Lung (tissue), 16 donors: ENCODE data around the gene KRTAP5-8. TPM values are rescaled to one million over a fixed set of nuclear protein-coding genes. Genes with fewer than 3 reads are reported as not detected.
"Not testable (repeated sequence)": the region's sequence is repeated elsewhere in the genome, so short reads cannot be mapped to it uniquely, and the experiment has no call there.

Source experiments
- ATAC-seq: fragments of 200-7000 bp; cut with Tn5 transposase; one replicate; pipeline ENCODE4 v1.9.1; 2020; ENCODE audit warnings: moderate number of reproducible peaks; ENCODE audit not compliant: insufficient read depth, low FRiP score
- DNase-seq, 3 donors: peaks; one replicate each; pipeline ENCODE4 v3.0.0-alpha.2; 2013 to 2017
- H3K27ac ChIP-seq, 2 donors: one replicate each; pipeline ENCODE4 v1.5.1; 2013; ENCODE audit warnings: mild to moderate bottlenecking in 2 of 2, moderate library complexity in 2 of 2, control low read depth in 1 of 2, inconsistent platforms in 1 of 2, low read depth in 1 of 2, low read length in 1 of 2
- H3K27me3 ChIP-seq, 3 donors: one replicate each; pipeline ENCODE4 v1.5.1; 2013; ENCODE audit warnings: low read length in 2 of 3; ENCODE audit not compliant: control insufficient read depth in 3 of 3, insufficient read depth in 3 of 3
- H3K36me3 ChIP-seq, 4 donors: one replicate each; pipeline ENCODE4 v1.5.1; 2013; ENCODE audit warnings: low read length in 4 of 4, mild to moderate bottlenecking in 1 of 4, moderate library complexity in 1 of 4; ENCODE audit not compliant: control insufficient read depth in 4 of 4, insufficient read depth in 4 of 4
- H3K4me1 ChIP-seq, 5 donors: one replicate each; pipeline ENCODE4 v1.5.1; 2013; ENCODE audit warnings: low read length in 5 of 5, mild to moderate bottlenecking in 2 of 5, moderate library complexity in 1 of 5; ENCODE audit not compliant: control insufficient read depth in 5 of 5, insufficient read depth in 5 of 5
- H3K4me3 ChIP-seq: one replicate; pipeline ENCODE4 v1.5.1; 2013; ENCODE audit warnings: mild to moderate bottlenecking, control low read depth, moderate library complexity
- H3K9ac ChIP-seq, 2 donors: one replicate each; pipeline ENCODE4 v1.5.1; 2013; ENCODE audit warnings: low read length in 2 of 2, control low read depth in 1 of 2; ENCODE audit not compliant: insufficient read depth in 1 of 2
- H3K9me3 ChIP-seq, 4 donors: one replicate each; pipeline ENCODE4 v1.5.1; 2013; ENCODE audit warnings: low read length in 3 of 4, mild to moderate bottlenecking in 1 of 4, moderate library complexity in 1 of 4; ENCODE audit not compliant: control insufficient read depth in 4 of 4, insufficient read depth in 3 of 4
- WGBS, 2 donors: extraction: QIAGEN DNeasy Blood & Tissue Kit; methylation state at CpG; one replicate each; pipeline ENCODE4 v1.1.7; 2013; 5-methylcytosine and 5-hydroxymethylcytosine counted together
- long read RNA-seq, 5 donors: transcript quantifications; one replicate each; lab custom pipeline, GENCODE V29; 2026
- polyA plus RNA-seq, 2 donors: library from polyadenylated mRNA; stranded (reverse); fragments of 200-250 nt; gene quantifications; one replicate each; pipeline ENCODE4 v1.2.1, GENCODE V29; 2013
- total RNA-seq, 2 donors: library from RNA; depleted of rRNA in 1 of 2; stranded (reverse); fragments of >200 nt in 1 of 2; gene quantifications; one replicate each; pipeline ENCODE4 v1.2.1, GENCODE V29; 2014 to 2021
- TF ChIP-seq, protein P1 (sequence below): IDR thresholded peaks from 2 replicates; pipeline ENCODE4 v1.5.1; 2012; ENCODE audit warnings: mild to moderate bottlenecking; ENCODE audit errors: control extremely low read depth, extremely low read depth
- donor health status: control.
- donor health status: control.
- donor health status: Bipolar disorder and iron deficiency.
- donor health status: healthy.
- donor health status: DM: yes; HTN: yes; CAD: no.

The KRTAP5-8 gene
- total RNA-seq (under 1 TPM in 1 of 2 donors, not detected in 1; 0.34 TPM), polyA plus RNA-seq (under 1 TPM; 0.03 to 0.20 TPM)
- long read RNA-seq, donor 1 = 0 reads
- long read RNA-seq, donor 2 = 0 reads
- long read RNA-seq, donor 3 = 0 reads
- long read RNA-seq, donor 4 = 0 reads
- long read RNA-seq, donor 5 = 0 reads

DNA sequence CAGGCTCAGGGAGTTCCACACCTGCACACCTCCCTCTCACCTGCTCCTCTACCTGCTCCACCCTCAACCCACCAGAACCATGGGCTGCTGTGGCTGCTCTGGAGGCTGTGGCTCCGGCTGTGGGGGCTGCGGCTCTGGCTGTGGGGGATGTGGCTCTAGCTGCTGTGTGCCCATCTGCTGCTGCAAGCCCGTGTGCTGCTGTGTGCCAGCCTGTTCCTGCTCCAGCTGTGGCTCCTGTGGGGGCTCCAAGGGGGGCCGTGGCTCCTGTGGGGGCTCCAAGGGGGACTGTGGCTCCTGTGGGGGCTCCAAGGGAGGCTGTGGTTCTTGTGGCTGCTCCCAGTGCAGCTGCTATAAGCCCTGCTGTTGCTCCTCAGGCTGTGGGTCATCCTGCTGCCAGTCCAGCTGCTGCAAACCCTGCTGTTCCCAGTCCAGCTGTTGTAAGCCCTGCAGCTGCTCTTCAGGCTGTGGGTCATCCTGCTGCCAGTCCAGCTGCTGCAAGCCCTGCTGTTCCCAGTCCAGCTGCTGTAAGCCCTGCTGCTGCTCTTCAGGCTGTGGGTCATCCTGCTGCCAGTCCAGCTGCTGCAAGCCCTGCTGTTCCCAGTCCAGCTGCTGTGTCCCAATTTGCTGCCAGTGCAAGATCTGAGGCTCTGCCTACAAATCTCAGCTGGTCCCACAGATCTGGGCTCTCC is at the start of gene KRTAP5-8:
Gene KRTAP5-8, plus strand, starts transcription at position 49 of the 689 bp plus-strand sequence. Its CDS starts 31 bp downstream, at position 80.
- H3K9me3 ChIP-seq, H3K27me3 ChIP-seq, H3K27ac ChIP-seq, H3K36me3 ChIP-seq, H3K4me3 ChIP-seq, H3K9ac ChIP-seq, ATAC-seq, H3K4me1 ChIP-seq: not testable (repeated sequence)
- WGBS, 2 donors = 52 to 66% methylated on average over 4 of the region's 4 CpGs
- DNase-seq = peak; percentile 26 to 54 (median 45)

- peak overlapping the region in 1 of 2 donors; percentile 20 for H3K27ac ChIP-seq
- ATAC-seq (no peak), DNase-seq (peak; percentile 35 to 41 (median 35))
- 79 to 81% methylated on average over 6 of the region's 6 CpGs for WGBS, 2 donors
- H3K4me1 ChIP-seq = peaks cover 0 to 23% (median 10%) of the 10 kb centered on the region in 5 donors
- TF ChIP-seq, protein P1, sequence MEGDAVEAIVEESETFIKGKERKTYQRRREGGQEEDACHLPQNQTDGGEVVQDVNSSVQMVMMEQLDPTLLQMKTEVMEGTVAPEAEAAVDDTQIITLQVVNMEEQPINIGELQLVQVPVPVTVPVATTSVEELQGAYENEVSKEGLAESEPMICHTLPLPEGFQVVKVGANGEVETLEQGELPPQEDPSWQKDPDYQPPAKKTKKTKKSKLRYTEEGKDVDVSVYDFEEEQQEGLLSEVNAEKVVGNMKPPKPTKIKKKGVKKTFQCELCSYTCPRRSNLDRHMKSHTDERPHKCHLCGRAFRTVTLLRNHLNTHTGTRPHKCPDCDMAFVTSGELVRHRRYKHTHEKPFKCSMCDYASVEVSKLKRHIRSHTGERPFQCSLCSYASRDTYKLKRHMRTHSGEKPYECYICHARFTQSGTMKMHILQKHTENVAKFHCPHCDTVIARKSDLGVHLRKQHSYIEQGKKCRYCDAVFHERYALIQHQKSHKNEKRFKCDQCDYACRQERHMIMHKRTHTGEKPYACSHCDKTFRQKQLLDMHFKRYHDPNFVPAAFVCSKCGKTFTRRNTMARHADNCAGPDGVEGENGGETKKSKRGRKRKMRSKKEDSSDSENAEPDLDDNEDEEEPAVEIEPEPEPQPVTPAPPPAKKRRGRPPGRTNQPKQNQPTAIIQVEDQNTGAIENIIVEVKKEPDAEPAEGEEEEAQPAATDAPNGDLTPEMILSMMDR = no peak
- H3K36me3 ChIP-seq = peaks cover 0 to 46% (median 24%) of the 10 kb centered on the region in 4 donors
- no peak overlapping the region for H3K4me3 ChIP-seq
- H3K9me3 ChIP-seq = peaks cover 0 to 1% (median 0%) of the 10 kb centered on the region in 4 donors
- H3K27me3 ChIP-seq = no peaks in the 10 kb centered on the region
- H3K9ac ChIP-seq = no peak overlapping the region
Observed at GRCh38 chr11:71488681-71489270, 49.0 kb upstream of the KRTAP5-8 start.

- H3K27ac ChIP-seq = no peak overlapping the region
- no peak overlapping the region for H3K9ac ChIP-seq
- DNase-seq = peak in 1 of 3 donors; percentile 17
- peaks cover 0 to 1% (median 0%) of the 10 kb centered on the region in 4 donors for H3K9me3 ChIP-seq
- no peak for ATAC-seq
- WGBS, 2 donors = 71 to 82% methylated on average over 15 of the region's 15 CpGs
- TF ChIP-seq, protein P1 = no peak
- H3K4me3 ChIP-seq = no peak overlapping the region
- peaks cover 0 to 23% (median 10%) of the 10 kb centered on the region in 5 donors for H3K4me1 ChIP-seq
- no peaks in the 10 kb centered on the region for H3K27me3 ChIP-seq
- peaks cover 0 to 44% (median 21%) of the 10 kb centered on the region in 4 donors for H3K36me3 ChIP-seq
Observed at GRCh38 chr11:71489311-71490043, 48.3 kb upstream of the KRTAP5-8 start.
